Stimulated activated CD4-positive, alpha-beta T cell treated with anti-CD3 and anti-CD28 coated beads, Interleukin-12 subunit alpha, Interleukin-12 subunit beta, amount 100 ng/mL, for 48 hours (primary cell): ENCODE data around the gene HLCS.

Experiments
- DNase-seq, 3 donors: peaks; one replicate each; pipeline ENCODE4 v3.0.0-alpha.2; 2020; ENCODE audit warnings: low read depth in 2 of 3, low spot score in 1 of 3

The HLCS gene

DNA sequence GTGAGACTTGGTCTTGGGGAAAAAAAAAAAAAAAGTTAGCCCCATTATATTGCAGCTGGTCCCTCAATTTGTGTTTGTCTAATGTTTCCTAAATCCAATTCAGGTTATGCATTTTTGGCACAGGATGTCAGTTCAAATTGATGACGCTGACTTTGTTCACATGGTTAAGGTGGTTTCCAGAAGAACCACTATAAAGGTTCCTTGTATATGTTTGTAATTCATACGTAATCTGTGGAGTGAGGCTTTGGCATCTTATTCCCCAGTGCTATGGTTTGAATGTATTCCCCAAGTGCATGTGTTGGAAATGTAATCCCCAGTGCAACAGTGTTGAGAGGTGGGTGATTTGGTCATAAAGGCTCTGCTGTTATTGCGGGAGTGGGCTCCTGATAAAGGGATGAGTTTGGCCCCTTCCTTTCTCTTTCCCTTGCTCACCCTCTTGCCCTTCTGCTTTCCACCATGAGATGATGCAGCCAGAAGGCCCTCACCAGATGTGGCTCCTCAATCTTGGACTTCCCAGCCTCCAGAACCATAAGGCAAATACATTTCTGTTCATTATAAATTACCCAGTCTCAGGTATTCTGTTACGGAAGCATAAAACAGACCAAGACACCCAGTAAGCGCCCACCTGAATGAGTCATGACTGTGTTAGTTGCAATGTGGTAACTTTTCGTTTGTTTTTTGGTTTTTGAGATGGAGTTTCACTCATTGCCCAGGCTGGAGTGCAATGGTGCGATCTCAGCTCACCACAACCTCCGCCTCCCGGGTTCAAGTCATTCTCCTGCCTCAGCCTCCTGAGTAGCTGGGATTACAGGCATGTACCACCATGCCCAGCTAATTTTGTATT lies 19.5 kb upstream of the HLCS start:
- DNase-seq, result no peak

DNA sequence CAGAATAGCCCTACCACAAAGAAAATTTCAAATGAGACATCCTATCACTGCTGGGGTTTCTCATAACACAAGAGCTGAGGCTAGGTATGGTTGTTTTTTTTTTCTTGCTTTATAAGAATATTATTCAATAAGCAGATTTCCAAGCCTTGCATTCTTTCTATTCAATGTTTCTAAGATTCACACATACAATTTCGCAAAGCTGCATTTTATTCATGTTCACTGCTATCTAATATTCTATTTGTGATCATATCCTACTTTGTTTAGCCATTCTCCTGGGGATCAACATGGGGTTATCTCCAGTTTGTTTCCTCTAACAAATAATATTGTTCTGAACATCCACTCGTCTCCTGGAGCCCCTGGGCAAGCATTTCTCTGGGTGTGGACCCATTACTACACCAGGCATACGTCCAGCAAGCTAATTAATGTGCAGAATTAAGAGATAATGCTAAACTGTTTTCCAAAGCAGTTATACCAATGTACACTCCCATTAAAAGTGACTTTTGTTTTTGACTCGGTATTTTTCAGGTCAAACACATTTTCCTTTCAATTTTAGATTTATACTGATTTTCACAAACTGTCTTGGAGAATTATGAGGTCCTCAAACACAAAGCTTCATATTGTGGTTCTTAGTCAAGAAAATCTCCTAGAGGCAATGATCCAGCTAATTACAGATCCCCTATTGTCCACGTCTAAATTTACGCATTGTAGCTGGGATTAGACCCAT lies 15.7 kb upstream of the HLCS start:
- no peak for DNase-seq

DNA sequence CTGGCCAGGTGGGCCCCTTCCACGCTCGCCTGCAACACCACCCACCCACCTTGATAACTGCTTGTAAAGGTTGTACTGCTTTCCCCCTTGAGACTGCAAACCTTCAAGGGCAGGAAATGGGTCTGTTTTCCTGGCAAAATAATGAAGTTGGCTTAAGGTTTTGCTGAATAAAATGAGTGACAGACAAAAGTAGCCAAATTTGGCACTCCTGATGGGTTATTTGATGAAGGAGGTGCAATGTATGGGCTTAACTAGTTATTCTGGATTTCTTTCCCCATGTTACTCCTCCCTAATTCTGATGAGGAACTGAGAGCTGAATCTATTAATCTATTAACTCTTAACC lies 14.6 kb upstream of the HLCS start:
- no peak for DNase-seq

DNA sequence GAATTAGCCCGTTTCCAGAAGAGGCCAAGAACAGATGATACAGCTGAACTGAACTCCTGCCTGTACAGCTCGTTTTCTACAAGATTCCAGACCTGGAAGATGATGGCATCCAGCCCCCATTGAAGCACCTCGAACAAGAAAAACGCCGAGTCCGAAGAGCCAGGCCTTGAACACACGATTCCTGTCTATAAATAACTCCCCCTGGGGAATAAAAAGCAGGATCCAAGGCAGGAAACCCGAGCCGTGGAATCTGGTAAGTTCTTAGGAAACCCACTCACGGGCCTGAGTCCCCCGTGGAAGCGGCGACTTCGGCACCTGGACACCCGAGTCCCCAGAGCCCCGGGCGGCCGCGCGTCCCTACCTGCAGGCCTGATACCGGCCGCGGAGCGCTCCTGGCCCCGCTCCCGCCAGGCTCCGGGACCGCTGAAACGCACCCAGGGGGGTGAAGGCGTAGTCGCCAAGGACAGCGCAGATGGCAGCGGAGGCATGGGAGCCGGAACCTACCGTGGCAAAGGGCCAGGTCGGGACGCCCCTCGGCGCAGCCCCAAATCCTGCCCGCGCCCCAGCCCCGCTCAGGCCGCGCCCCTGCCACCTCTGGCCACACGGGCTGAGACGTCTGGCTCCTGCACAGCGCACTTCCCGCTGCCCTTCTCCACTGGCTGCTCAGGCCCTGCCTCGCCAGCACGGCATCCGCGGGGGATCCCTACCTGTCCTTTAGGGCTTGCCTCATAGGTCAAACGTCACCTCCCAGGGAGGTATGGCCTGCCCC lies 14.0 kb upstream of the HLCS start:
- DNase-seq, result no peak

DNA sequence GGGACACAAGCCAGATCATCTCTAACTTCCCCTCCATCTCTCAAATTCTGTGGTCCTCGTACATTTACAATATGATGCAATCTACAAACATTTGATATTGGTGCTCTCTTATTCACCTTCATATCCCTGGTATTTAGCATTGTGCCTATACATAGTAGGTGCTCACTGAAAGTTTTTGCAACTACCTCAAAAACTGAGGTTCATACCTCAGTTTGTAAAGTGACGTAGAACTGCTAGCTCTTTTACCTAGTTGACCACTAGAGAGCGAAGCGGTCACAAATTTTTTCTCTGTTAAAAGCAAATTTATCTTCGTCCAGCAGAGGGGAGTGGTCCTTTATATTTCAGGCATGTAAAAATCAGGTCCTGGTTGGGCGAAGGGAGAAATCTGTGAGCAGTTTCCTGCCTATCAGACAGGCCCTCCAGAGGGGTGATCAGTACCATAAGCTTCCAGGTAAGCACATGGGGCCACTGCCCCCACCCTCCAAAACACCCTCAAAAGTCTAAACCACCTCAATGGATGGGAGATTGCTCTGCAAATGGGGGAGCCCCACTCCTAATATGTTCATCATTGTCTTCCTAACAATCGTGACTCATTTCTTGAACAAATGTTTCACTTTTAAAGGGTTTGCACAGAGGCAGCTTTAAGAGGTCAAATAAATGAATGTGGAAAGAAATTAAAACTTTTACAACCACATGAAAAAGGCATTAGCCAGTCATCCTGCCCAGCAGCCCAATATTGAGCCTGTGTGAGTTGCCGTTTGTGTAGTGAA lies 10.6 kb upstream of the HLCS start:
- peak in 1 of 3 donors; percentile 30 for DNase-seq

DNA sequence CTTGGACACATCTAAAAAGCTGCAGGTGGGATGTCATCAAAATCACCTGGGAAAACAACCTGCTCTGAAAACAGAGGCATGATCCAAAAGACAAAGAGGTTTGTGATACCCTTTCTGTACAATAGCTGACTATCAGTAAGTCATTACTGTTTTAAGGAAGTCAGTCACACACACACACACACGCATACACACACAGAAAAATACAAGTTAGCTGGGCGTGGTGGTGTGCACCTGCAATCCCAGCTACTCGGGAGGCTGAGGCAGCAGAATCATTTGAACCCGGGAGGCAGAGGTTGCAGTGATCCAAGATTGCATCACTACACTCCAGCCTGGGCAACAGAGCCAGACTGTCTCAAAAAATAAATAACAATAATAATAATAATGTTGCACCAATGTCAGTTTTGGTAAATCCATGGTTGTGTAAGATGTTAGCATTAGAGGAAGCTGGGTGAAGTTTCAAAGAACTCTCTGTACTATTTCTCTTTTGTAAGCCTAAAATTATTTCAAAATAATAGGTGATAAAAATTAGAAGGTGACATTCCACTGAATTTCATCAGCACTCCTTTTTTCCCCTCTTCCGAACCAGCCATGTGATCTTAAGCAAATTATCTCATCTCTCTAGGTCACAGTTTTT lies 9.9 kb upstream of the HLCS start:
- no peak for DNase-seq

DNA sequence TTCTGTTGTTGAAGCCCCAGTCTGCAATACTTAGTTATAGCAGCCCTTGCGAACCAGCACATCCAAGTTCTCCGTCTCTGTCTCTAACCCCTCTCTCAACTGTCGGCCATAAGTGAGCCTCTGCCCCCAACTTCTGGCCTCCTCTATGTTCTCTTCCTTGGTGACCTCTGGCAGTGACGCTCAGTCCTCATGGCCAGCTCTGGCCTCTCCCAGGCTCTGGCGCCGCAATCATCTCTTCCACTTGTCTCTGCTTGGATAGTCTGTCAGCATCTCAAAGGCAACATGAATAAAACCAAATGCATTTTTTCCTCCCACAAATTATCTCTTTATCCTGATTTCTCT lies 8.4 kb upstream of the HLCS start:
- no peak for DNase-seq

DNA sequence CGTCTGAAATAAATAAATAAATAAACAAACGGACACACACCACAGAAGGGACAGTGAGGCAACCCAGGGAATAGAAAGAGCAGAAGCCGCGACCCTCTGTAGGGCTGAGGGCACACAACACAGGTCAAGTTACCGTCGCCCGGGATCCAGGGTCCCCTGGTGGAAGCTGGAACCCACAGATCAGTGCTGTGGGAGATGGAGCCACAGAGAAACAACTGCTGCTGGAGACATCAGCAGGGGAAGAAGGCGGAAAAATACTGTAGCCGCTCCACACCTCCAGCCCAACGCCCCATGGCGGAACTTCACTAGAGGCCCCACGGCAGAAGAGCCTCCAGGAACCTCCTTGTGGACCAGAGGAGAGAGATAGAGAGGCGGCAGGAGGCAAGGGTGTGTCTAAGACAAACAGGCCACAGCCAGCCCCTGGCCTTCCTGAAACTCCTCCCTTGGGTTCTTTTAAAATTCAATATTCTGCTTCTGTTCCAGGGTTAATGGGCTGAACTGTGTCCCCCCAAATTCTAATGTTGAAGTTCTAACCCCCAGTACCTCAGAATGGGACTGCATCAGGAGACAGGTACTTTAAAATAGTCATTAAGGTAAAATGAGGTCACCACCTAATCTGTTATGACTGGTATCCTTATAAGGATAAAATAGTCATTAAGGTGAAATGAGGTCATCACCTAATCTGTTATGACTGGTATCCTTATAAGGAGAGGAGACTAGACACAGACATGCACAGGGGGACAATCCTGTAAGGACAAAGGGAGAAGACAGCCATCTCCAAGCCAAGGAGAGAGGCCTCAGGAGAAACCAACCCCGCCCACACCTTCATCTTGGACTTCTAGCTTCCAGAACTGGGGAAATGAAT lies 7.7 kb upstream of the HLCS start:
- no peak for DNase-seq

DNA sequence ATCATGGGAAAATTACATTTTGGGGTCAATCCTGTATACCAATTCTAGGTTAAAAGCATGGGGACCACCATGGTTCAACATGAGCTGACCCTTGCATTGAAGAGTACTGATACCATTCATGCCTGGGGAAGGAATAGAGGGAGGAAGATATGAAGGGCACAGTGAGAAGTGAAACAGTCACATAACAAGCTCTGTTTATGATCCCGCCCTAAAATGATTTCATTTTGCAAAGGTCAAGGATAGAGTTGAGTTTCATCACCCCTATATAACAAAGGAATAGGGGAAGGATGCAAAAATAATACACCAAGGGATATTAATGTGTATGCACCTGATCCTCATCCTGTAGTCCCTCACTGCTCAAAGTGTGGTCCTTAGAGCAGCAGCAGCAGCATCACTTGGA lies 2.5 kb upstream of the HLCS start:
- no peak for DNase-seq

DNA sequence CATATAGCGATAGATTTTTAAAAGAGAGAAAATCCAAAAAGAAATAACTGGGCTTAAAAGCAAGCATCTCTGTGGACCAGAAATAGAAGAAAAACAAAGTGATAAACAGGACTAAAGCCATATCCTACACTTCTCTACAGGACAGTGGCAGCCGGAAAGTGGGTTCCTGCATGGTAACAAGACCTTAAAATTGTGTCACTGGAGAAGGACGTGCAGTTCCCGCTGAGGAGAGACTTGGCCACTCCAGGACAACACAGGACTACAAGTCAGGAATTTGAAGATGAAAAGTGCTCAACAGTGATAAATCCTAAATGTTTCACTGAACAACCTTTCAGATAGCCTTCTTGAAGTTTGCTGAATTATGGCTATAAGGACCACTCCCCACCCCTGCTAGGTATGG lies 1.9 kb upstream of the HLCS start:
- no peak for DNase-seq

DNA sequence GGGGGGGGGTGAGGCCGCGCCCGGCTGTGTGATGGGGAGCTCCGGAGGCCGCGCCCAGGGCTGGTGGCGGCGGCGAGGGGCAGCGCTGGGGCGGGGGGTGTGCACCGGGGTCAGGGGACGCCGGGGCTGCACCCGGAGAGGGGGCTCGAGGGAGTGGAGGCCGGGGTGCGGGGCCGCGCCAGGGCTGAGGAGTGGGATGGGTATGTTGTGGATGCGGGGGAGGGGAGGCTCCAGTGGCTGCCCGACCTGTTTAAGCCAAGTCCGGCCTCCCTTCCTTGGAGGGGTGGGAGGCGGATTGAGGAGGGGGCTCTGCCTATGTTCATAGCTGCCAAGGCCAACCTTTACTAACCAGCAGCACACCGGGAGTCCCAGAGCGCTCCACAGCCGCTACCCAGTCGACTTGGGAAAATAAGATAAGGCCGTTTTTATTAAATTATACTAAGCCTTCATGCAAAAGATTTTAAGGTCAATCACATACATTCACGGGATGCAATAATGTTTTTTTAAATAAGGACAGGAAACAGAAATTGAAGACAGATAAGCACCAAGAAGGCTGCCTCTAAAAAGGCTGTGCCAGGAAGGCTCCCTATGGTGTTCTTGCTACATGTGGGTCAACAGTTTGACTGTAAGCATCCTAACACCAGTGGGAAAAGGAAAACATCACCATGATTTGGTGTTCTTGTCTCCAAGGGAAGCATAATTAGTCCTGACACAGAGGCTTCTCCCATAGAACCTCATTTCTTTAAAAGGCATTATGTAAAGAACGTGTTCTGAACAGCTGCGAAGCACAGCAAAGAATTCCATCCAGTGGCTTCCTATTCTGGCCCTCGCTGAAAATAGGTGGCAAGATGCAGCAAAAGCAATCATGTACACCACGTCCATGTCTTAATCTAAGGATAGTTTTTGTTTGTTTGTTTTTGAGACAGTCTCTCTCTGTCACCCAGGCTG lies 626 bp upstream of the HLCS start:
- no peak for DNase-seq

DNA sequence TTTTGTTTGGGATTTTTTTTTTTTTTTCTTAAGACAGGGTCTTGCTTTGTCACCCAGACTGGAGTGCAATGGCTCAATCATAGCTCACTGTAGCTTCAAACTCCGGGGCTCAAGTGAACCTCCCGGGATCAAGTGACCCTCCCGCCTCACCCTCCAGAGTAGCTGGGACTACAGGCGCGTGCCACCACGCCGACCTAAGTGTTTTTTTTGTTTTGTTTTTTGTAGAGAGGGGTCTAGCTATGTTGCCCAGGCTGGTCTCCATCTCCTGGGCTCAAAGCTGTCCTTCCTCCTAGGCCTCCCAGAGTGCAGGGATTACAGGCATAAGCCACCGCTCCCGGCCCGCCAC lies 776 bp downstream of the HLCS start:
- no peak for DNase-seq

DNA sequence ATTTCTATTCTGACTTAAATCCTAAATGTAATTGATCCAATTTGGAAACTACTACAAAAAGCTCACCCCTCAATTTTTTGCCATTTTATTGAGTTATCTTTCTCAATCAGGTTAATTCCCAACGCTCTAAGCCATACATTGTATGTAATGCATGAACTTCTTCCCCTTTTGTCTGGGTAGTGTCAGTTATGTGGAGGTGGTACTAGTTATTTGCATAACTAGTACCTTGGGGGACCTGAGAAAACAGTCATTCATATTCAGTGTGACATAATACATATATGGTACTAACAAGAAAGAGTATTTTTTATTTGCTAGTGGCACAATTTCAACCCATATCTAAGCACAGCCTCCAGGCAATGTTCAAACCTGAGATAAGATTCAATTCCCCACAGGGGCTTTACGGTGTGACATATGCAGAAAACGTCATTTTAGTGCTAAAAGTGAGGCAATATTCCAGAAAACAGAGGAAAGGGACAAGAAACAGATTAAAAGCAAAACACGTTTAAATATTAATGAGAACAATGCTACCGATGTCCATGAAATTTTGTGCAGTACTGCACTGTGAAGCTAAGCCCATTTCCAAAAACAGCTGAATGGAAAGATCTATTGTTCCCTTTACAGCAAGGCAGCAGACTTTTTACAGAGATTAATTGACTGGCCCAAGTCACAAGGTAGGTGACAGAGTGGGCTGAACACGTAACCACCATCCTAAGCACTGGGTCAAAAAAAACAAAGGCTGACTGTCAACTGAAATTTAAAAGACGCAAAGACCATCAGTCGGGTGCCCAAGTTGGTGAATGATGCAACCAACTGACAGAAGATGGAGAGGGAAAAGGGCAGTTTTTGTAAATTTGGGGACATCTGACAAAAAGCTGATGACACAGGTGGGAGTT lies 1.4 kb downstream of the HLCS start:
- no peak for DNase-seq

DNA sequence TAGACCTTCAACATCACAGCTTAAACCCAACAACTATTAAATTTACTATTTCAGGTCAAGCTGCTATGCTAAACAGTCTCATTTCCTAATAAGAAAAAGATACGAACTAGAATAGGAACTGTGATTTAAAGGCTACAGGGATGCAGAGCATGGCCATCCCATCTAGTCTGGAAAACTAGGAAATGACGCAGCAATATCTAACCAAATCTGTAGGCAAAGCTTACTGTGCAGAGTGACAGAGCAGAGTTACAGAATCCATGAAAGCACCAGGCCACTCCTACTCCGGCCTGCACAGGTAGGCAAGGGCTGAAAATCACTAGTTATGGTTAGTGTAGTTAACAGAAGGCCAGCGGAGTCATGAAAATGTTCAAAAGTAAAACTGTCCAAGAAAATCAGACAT lies 2.1 kb downstream of the HLCS start:
- no peak for DNase-seq

DNA sequence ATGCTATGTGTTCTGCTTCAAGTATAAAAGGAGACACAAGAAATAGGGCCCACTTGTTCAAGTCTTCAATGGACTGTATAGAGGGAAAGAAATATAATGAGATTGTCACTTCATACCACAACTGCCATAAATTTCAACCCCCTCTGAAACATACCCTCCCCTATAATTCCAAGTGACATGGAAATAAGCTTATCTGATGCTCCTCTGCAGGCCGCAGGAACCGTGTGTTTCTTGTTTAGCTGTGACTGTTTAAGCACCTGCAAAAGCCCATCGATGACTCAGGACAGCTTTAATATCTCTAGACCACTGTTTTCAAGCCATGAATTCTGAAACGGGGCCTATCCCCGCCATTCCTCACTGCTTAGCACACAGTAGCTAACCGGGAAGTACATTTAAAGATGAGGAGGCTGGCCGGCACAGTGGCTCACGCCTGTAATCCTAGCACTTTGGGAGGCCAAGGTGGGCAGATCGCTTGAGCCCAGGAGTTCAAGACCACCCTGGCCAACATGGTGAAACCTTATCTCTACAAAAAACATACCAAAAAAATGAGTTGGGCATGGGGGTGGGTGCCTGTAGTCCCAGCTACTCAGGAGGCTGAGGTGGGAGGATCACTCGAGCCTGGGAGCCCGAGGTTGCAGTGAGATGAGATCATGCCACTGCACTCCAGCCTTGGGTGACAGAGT lies 4.2 kb downstream of the HLCS start:
- no peak for DNase-seq

DNA sequence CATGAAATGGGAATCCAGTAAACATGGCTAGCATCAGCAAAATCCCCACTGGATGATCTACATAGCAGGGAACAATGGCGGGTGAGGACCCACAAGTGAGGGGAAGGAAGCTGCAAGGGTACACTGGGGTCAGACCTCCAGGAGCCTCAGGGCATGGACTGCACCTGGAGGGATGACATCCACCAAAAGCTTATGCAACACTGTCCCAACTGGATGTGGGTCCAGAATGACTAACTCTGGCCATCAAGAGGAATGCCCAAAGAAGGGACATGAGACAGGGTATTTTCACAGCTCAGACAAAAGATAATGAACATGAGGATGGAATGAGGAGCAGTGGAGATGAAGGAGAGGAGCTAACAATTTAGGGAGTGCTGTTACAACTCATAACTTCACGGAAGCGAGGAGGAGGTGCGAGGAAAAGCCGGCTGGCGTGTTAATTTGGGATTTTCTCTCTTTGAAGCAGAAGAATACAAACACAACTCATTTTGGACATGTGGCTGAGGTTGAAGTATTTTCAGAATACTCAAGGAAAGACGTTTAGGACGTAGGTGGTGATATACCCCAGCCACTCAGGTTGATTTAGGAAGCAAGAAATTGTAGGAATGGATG lies 5.7 kb downstream of the HLCS start:
- DNase-seq, result no peak
